HTR-8/SVneo (cell line): ENCODE measurements around the gene RIMS1.
"Not testable (repeated sequence)": the region's sequence is repeated elsewhere in the genome, so short reads cannot be mapped to it uniquely, and the experiment has no call there.

Experiments used
- DNase-seq: peaks from one replicate; pipeline ENCODE4 v3.0.0; 2011; ENCODE audit warnings: low spot score, mixed read lengths; ENCODE audit not compliant: insufficient read length
- FAIRE-seq: peaks from 2 replicates; lab custom pipeline; 2011; peaks lifted over from hg19 to GRCh38; lab: Jason Lieb, UNC

RIMS1 gene

DNA sequence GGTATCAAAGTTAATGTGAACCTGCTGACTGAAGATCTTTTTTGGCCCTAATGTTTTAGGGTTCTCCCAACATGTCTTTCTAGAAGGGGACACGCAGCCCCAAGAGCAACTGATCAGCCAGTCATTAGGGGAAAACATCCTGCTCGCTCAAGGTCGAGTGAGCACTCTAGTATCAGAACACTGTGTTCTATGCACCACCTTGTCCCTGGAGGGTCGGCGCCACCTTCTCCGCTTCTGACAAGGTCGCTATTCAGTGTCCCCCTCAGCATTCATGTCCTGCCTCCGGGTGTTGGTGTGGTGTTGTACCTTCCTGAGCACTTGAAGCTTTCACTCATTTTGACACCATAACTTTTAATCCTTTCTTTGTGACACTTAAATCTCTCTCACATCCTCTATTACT, 404.3 kb downstream of the RIMS1 start:
- DNase-seq: no peak
- FAIRE-seq: no peak

- FAIRE-seq (no peak), DNase-seq (no peak)
Observed at GRCh38 chr6:72296375-72296774, 410.0 kb downstream of the RIMS1 start.

GRCh38 chr6:72305971-72306370, 419.6 kb downstream of the RIMS1 start:
- FAIRE-seq (no peak), DNase-seq (no peak)

DNA sequence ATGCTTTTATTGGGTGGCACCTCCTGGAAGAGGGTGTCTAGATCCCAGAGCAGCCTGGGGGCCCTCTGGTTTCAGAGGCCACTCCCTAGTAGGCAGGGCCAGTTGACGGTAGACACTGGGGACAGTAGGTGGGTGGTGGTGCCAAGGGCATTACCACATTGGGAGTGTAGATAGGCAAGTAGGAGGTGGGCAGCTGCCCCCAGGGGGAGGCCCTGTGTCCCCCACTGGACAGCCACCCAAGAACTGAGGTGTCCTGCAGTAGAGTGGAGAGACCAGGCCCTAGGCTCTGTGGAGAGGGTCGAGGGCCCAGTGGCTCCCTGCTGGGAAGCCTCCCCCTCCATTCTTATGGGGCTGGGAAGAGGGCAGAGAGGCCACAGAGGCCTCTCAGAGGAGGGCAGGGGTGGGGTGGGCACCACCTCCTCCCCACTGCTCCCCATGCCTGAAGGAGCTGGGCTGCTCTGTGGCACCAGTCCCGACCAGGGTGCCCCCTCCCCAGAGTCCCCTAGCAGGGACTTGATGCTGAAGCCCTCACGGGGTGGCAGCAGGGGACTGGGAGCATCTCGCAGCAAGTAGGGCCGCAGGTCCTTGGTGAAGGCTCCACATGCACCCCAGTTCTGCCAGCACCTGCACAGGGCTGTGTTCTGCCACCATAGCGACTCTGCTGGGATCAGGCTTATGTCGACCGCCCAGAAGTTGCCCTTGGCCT, 430.5 kb downstream of the RIMS1 start:
- FAIRE-seq (no peak), DNase-seq (no peak)

GRCh38 chr6:72321788-72322187, 435.4 kb downstream of the RIMS1 start:
- DNase-seq: no peak
- no peak for FAIRE-seq

- no peak for DNase-seq
- no peak for FAIRE-seq
Observed at GRCh38 chr6:72322771-72323170, 436.4 kb downstream of the RIMS1 start.

DNA sequence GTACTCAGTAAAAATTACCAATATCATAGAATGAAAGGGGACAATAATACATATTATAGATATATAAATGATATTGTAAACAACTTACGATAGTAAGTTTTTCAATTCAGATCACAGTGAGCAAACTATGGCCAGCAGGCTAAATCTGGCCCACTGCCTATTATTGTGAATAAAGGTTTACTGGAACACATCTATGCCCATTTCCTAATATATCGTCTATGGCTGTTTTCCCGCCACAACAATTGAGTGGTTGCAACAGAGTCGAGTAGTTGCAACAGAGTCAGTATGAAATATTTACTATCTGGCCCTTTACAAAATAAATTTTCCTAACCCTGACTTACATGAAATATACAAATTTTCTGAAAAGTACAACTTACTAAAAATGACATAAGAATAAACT, 438.2 kb downstream of the RIMS1 start:
- no peak for FAIRE-seq
- no peak for DNase-seq

DNA sequence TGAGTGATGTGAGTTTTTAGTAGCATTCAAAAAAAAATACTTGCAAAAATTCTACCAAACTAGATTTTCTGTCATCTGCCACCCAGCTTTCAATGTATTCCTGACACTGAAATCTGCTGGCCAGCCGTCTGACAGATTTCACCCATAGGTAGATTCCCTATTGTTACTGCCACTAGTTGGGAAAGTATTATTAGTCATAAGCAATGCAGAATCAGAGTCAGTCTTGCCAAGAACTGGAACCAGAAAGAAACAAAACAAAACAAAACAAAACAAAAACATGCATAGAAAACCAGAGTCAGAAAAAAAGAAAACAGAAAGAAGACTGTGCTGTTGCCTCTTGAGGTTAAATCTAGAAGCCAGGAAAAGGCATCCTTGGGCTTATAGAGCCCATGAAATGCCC, 442.4 kb downstream of the RIMS1 start:
- FAIRE-seq: no peak
- DNase-seq: no peak

DNA sequence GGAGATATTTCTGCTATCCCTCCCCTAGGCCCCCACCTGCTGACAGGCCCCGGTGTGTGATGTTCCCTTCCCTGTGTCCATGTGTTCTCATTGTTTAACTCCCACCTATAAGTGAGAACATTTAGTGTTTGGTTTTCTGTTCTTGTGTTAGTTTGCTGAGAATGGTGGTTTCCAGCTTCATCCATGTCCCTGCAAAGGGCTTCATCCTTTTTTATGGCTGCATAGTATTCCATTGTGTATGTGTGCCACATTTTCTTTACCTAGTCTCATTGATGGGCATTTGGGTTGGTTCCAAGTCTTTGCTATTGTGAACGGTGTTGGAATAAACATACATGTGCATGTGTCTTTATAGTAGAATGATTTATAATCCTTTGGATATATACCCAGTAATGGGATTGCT, 448.9 kb downstream of the RIMS1 start:
- not testable (repeated sequence) for DNase-seq, FAIRE-seq

DNA sequence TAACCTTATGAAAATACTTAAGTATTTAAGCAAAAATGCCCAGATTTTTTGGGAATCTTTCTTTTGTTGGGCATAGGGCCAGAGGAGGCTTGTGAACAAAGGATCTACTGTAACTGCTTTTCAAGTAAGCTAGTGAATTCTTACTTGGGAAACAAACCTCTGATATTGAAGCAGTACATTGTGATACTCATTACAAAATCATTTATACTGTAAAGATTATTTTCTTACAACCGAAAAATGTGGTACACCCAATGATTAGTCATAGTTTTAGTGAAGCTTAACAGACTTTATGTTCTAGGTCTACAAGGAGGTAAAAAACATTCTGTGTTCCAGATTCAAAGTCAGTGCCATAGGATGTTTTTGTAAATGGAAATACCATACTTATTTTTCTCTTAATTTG, 462.6 kb downstream of the RIMS1 start:
- FAIRE-seq: no peak

DNA sequence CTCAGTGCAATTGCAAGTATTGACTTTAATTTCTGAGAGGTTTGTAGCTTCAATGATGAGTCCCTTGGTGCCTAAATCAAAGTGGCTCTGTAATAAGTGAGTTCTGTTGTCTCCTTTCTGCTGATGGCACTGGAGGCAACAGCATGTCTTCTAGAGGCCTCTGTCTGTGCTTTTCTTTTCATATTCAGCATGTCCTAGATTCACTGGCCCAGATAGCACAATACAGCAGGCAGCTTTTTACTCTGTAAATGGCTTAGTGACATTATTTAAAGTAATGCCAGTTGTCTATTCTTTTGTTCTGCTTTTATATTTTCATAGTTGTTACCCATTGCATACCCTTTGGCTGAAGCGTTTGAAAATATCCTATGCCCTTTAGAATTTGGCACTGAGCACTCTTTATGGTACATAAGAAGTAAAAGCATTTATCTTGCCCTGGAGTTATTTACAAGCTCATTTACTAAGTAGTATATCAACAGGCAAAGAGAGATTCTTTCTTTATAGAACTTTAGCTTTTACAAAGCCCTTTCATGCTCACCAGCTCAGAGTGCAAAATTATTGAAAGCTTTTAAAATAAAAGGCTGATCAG, 464.0 kb downstream of the RIMS1 start:
- FAIRE-seq (no peak), DNase-seq (no peak)

More for the DNA sequence above, 462.6 kb downstream of the RIMS1 start:
- DNase-seq: no peak

GRCh38 chr6:72363844-72364740, 477.7 kb downstream of the RIMS1 start:
- DNase-seq (peak; percentile 73), FAIRE-seq (peak; percentile 71)

DNA sequence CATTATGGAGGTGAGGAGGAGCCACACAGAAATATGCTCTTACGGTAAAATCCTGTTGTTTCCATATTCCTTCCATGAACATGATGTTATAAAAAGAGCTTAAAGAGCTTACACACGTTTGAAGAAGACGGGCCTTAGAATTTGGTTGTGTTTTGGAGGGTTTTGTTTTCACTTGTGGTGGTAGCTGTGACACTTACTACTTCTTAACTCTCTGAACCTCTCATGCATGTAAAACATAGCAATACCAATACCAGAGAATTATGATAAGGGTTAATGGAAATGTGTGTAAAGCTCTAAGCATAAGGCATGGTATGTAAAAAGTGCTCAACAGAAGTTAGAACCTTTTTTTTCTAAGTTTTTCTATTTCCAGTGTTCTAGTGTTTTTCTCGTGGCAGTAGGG, 479.4 kb downstream of the RIMS1 start:
- DNase-seq (no peak), FAIRE-seq (no peak)

- FAIRE-seq: no peak
- no peak for DNase-seq
Observed at GRCh38 chr6:72367439-72367838, 481.1 kb downstream of the RIMS1 start.

DNA sequence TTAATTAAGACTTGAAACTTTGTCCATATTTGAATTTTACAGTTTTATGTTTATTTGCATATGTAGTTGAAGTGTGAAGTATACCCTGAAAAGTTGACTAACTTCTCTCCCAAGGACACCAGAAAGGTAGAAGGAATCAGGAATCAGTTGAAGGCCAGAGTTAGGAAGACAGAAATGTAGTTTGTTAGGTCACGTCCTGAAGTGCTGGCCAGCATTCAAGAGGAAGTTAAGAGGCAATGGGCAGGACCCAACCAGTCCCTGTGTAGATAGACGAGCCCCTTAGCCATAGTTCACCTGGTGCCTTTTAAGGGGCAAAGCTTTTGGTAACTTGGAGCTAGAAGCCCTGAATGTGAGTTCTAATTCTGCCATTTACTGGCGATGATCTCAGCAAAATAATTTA, 485.1 kb downstream of the RIMS1 start:
- FAIRE-seq (no peak), DNase-seq (no peak)

DNA sequence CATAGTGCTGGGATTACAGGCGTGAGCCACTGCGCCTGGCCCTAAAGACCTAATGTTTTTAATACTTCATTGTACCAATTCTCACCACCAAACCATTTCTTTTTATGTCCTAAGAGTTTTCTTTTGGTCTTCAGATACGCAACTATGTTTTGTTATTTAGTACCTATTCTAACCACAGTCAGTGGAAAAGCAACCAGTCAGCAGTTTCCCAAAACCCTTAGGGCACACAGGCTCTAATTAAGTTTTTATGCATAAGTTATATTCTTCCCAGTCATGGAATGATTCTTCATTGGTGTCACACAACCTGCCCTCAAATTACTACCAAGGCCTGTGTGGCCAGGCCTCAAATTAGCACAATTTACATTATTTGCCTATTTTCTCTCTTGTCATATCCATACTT, 487.8 kb downstream of the RIMS1 start:
- DNase-seq: no peak
- FAIRE-seq: no peak

DNA sequence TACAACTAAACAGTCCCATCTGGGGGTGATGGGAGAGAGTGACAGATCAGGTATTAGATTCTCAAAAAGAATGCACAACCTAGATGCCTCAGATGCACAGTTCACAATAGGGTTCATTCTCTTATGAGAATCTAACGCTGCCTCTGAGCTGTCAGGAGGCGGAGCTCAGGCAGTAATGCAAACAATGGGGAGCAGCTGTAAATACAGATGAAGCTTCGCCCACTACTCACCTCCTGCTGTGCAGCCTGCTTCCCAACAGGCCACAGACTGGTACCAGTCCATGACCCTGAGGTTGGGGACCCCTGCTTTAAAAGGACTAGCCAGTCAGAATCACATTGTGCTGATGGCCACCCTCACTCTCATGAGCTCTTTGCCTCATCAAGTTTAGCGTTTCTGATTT, 488.5 kb downstream of the RIMS1 start:
- DNase-seq: no peak
- FAIRE-seq: no peak

DNA sequence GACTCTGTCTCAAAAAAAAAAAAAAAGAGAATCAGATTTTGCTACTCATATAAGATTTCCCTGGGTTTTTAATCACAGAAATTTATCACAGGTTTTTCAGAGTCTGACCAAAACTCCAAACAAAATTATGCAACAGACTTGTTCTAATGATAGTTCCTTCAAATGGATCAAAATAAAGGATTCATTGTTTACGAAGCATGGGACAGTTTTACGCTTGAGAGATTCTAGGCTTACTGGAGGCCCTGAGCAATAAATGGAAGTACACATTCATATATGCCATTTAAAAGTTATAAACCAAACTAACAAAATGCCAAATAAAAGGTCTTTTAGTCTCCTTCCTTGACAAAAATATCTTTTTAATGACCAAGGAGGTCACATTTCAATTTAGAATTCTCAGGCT, 490.4 kb downstream of the RIMS1 start:
- no peak for DNase-seq
- no peak for FAIRE-seq

DNA sequence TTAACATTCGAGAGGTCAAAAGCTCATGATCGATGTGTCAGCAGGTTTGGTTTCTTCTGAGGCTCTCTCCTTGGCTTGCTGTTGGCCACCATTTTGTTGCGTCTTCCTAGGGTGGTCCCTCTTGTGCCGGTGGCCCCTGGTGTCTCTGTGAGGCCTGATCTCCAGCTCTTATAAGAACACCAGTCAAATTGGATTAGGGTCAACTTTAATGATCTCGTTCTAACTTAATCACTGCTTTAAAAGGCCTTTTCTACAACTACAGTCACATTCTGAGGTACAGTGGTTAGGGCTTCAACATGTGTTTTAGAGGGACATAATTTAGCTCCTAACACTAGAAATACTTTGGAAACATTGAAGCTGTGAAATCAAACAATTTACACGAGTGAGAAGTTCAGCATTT, 494.7 kb downstream of the RIMS1 start:
- FAIRE-seq (no peak), DNase-seq (no peak)

DNA sequence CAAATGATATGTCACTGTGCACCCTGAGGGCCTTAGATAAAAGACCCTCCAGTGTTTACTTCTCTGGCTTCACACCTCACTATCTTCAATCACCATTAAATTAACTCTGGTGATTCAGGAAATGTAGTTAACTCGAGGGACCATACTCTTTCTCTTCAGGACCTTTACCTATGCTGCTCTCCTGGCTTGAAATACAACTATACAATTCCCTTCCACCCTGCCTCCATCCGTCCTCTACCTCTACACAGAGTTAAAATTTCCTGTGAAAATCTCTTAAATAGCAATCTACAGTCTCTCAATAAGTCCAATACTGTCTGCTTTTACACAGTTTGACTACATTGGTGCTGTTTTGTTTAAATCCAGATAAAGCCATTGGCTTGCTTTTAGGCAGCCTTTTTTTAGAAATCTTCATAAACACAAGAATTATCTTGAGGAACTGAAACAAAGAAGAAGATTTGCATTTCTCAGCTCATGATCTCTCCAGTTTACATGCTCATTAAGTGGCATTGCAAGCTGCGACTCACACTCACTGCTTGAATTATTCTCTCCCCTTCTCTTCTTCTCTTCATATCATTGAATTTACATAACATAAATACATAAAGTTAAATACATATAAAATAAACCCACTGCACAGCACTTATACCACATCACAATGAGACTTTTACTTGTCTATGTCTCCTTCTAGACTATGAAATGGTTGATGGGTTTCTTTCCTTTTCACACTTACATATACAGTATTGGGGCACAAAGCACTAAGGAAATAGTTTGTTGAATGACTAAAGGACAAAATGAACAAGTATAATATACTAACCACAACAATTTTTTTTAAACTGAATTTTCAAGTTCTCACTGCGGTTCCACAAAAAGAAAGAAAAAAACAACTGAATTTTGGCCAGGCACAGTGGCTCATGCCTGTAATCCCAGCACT, 496.5 kb downstream of the RIMS1 start:
- DNase-seq (no peak), FAIRE-seq (no peak)
